Fibroblast of peridontal ligament (primary cell): ENCODE results near the gene RFWD3.

Experiments
- DNase-seq: peaks from one replicate; pipeline ENCODE4 v3.0.0-alpha.2; 2010; ENCODE audit errors: extremely low read depth

The RFWD3 gene

GRCh38 chr16:74582970-74583369 is 83.7 kb downstream of the RFWD3 start:
- no peak for DNase-seq

- peak; percentile 28 for DNase-seq
Measured at GRCh38 chr16:74580833-74581232, 85.8 kb downstream of the RFWD3 start.

- no peak for DNase-seq
Measured at GRCh38 chr16:74578838-74579237, 87.8 kb downstream of the RFWD3 start.

- no peak for DNase-seq
Measured at GRCh38 chr16:74578433-74578832, 88.2 kb downstream of the RFWD3 start.

DNA sequence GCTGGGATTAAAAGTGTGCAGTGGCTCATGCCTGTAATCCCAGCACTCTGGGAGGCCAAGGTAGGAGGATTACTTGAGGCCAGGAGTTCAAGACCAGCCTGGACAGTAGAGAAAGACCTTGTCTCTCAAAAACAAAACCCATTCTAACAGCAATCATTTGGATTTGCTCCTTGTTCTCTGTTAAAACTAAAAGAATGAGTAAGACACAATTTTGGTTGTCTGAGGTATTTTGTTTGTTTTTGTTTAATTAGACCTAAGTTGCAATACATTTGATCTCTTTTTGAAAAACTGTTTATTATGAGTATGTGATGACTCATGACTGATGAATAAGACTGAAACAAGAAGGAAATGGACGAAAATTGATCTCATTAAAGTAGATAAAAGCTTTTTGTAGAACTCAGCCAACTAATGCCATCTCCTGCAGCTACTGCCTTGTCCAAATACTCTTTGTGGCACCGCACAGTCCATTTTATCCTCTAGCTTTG is 88.8 kb downstream of the RFWD3 start:
- DNase-seq, result peak; percentile 67

DNA sequence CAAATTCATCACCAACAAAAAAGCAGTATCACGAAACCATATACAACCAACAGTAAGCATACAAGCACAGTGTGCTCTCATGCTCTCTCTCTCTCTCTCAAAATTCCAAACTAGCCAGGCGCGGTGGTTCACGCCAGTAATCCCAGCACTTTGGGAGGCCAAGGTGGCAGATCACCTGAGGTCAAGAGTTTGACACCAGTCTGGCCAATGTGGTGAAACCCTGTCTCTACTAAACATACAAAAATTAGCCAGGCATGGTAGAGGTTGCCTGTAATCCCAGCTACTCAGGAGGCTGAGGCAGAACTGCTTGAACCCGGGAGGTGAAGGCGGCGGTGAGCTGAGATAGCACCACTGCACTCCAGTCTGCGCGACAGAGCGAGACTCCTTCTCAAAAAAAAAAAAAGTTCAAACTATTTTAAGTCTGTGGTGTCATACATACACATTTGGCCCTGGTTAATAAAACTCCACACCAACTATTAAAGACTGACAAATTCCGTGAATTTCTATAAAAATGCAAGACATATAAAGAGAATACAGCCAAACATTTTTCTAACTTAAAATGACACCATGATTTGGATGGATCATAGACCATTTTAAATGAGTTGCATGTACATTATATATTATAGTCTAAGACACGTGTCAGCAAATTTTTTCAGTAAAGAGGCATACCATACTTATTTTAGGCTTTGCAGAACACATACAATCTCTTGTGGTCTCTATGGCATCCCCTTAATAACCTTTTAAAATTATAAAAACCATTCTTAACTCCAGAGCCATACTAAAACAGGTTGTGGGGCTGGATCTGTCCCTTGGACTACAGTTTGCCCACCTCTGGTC is 90.7 kb downstream of the RFWD3 start:
- DNase-seq, result no peak

DNA sequence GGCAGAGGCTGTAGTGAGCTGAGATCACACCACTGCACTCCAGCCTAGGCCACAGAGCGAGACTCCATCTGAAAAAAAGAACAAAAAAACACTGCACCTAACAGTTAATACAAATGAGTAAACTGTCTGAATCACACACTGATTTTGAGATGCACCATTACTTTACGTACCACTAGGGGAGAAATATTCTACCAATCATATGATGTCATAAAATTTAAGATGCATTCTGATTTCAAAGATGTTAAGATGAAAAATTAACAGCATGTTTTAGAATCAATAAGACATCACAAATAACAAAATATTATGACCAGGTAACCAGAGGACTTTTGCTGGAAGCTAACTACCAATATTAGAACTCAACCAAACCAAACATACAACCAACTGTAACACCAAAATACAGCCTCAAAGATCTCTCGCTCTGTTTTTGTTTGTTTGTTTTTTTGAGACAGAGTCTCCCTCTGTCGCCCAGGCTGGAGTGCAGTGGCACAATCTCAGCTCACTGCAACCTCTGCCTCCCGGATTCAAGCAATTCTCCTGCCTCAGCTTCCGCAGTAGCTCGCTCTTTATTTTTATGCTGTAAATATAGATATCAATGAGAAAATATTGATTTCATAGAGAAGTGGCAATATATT is 91.4 kb downstream of the RFWD3 start:
- DNase-seq, result no peak

DNA sequence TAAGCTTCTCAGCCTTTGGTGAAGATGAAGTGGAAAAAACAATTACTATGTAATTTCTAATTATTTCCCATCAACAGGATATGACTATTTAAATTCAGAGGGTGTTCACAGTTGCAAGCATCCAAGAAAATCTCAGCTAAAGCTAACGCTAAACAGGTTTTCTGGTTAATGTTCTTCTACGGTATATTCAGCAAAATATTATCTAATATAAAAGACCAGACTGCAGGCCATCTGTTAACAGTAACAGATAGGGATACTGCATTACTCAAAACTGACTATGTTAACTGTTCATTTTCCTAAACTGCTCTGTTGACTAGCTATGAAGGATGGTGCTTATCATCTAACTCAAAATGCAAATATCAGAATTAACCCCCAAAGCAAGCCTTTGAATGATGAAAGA is 92.5 kb downstream of the RFWD3 start:
- DNase-seq, result no peak

DNA sequence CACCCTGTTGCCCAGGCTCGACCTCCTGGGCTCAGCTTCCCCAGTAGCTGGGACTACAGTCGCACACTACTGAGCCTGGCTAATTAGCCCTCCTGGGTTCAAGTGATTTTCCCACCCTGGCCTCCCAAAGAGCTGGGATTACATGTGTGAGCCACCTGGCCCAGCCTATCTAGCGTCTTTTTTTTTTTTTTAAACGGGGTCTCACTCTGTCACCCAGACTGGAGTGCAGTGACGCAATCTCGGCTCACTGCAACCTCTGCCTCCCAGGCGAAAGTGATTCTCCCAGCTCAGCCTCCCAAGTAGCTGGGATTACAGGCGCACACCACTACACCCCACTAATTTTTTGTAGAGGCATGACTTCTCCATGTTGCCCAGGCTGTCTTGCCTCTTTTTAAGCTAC is 93.1 kb downstream of the RFWD3 start:
- DNase-seq, result no peak
